K562 (cell line): ENCODE data around the gene FAT2. TPM values are rescaled to one million over a fixed set of nuclear protein-coding genes. Genes with fewer than 3 reads are reported as not detected.

Experiments used
- ATAC-seq: fragments of 200-7000 bp; cut with Tn5 transposase; 3 replicates; pipeline ENCODE4 v1.9.1; 2020; ENCODE audit warnings: moderate library complexity
- BruUV-seq: library from RNA; stranded (reverse); fragments of 400-500 nt; replicated peaks from 2 replicates; lab custom pipeline; 2021; lab: Mats Ljungman, UMichigan
- CTCF ChIA-PET: fragments of 300-600 bp; formaldehyde crosslinking; extraction: SDS; loops from one replicate; lab custom pipeline; 2021; ENCODE audit warnings: low intra/inter-chr PET ratio; lab: Yijun Ruan, JAX
- POLR2A ChIA-PET: fragments of 300-600, 350-650 bp; sonication (Branson Sonifier 250); formaldehyde crosslinking; extraction: SDS; loops from one replicate; lab custom pipeline; 2021; ENCODE audit warnings: antibody characterized with exemption, inconsistent platforms; lab: Yijun Ruan, JAX
- DNase-seq, 4 experiments: peaks; one replicate each; pipeline versions ENCODE4 v3.0.0 to v3.0.0-alpha.2; 2011 to 2018; ENCODE audit warnings: low spot score in 3 of 4, mixed read lengths in 3 of 4; ENCODE audit errors: extremely low read depth in 1 of 4
- FAIRE-seq: peaks from 2 replicates; lab custom pipeline; 2011; peaks lifted over from hg19 to GRCh38; lab: Jason Lieb, UNC
- H2AFZ ChIP-seq: 2 replicates; pipeline ENCODE4 v1.6.0; 2011; ENCODE audit warnings: low read depth, low read length, control low read depth, inconsistent platforms
- H3K27ac ChIP-seq: fragments of 200-600 bp; 3 replicates; pipeline ENCODE4 v1.8.0; 2011; ENCODE audit warnings: low read depth, mild to moderate bottlenecking, control low read depth, inconsistent platforms, low read length, moderate library complexity, mixed read lengths; ENCODE audit errors: extremely low read depth
- H3K27me3 ChIP-seq, 2 experiments: fragments of 300-600 bp in 1 of 2; 2 replicates in 1 of 2; 3 replicates in 1 of 2; pipeline versions ENCODE4 v1.6.0 to v1.8.0; 2011; ENCODE audit warnings: inconsistent platforms in 2 of 2, low read length in 2 of 2, mild to moderate bottlenecking in 1 of 2, mixed read lengths in 1 of 2, moderate library complexity in 1 of 2; ENCODE audit not compliant: control insufficient read depth in 2 of 2, insufficient read depth in 2 of 2
- H3K36me3 ChIP-seq: fragments of 300-600 bp; 3 replicates; pipeline ENCODE4 v1.8.0; 2011; ENCODE audit warnings: mild to moderate bottlenecking, low read length, inconsistent platforms; ENCODE audit not compliant: control insufficient read depth, insufficient read depth
- H3K4me1 ChIP-seq, 2 experiments: fragments of 200-600 bp in 1 of 2; replicated peaks in 1 of 2; 2 replicates in 1 of 2; 3 replicates in 1 of 2; pipeline versions ENCODE4 v1.5.1 to v1.8.0; 2011; ENCODE audit warnings: inconsistent platforms in 2 of 2, low read length in 2 of 2, mild to moderate bottlenecking in 1 of 2, mixed read lengths in 1 of 2, moderate library complexity in 1 of 2; ENCODE audit not compliant: control insufficient read depth in 2 of 2, insufficient read depth in 2 of 2
- H3K4me2 ChIP-seq: 2 replicates; pipeline ENCODE4 v1.6.1; 2011; ENCODE audit warnings: low read length, control low read depth, inconsistent platforms, mixed read lengths; ENCODE audit not compliant: insufficient read depth
- H3K4me3 ChIP-seq: fragments of 200-600 bp; sonication (generic), shearing (Covaris generic); 2 replicates; pipeline ENCODE4 v1.5.1; 2016; ENCODE audit warnings: control low read depth, inconsistent platforms
- H3K79me2 ChIP-seq: fragments of 200-600 bp; 3 replicates; pipeline ENCODE4 v1.8.0; 2011; ENCODE audit warnings: low read length, inconsistent platforms; ENCODE audit not compliant: control insufficient read depth, insufficient read depth
- H3K9ac ChIP-seq, 2 experiments: 2 replicates each; pipeline versions ENCODE4 v1.6.0 to v1.6.1; 2011; ENCODE audit warnings: low read depth in 2 of 2, low read length in 2 of 2, control low read depth in 1 of 2, inconsistent platforms in 1 of 2, mild to moderate bottlenecking in 1 of 2, mixed read lengths in 1 of 2; ENCODE audit not compliant: insufficient read depth in 1 of 2
- H3K9me1 ChIP-seq: one replicate; pipeline ENCODE4 v1.6.0; 2011; ENCODE audit warnings: inconsistent platforms, mild to moderate bottlenecking, low read length, moderate library complexity; ENCODE audit not compliant: control insufficient read depth, insufficient read depth
- H3K9me3 ChIP-seq: replicated peaks from 2 replicates; pipeline ENCODE4 v1.5.1; 2011; ENCODE audit warnings: low read depth, low read length, inconsistent platforms; ENCODE audit not compliant: control insufficient read depth, insufficient read depth
- H4K20me1 ChIP-seq: replicated peaks from 2 replicates; pipeline ENCODE4 v1.6.1; 2011; ENCODE audit warnings: low read length, inconsistent platforms, mixed read lengths; ENCODE audit not compliant: control insufficient read depth, insufficient read depth
- FOXK1 ChIP-seq: sonication (generic); formaldehyde crosslinking; IDR thresholded peaks from 2 replicates; pipeline ENCODE4 v1.8.0; 2022; ENCODE audit warnings: missing genetic modification reagents, mild to moderate bottlenecking, borderline replicate concordance
- KDM5B ChIP-seq: fragments of 200-600 bp; sonication (generic); IDR thresholded peaks from 2 replicates; pipeline ENCODE4 v1.6.1; 2012; ENCODE audit warnings: low read depth, mild to moderate bottlenecking, moderate library complexity, low read length, control low read depth, inconsistent platforms; ENCODE audit not compliant: insufficient replicate concordance
- MLLT1 ChIP-seq, 2 experiments: fragments of 450-650 bp; IDR thresholded peaks; 2 replicates each; pipeline ENCODE4 v1.6.1; 2016
- MYC ChIP-seq, 2 experiments: fragments of 250-450 bp in 1 of 2; sonication (Bioruptor Pico) in 1 of 2; IDR thresholded peaks; 2 replicates each; pipeline versions ENCODE4 v1.5.1 to v1.6.1; 2012 to 2021; ENCODE audit warnings: low read depth in 2 of 2, borderline replicate concordance in 1 of 2, improper control_type of control experiment in 1 of 2, low read length in 1 of 2, mild to moderate bottlenecking in 1 of 2, moderate library complexity in 1 of 2
- RBM25 ChIP-seq: fragments of 200-400 bp; formaldehyde crosslinking; IDR thresholded peaks from 2 replicates; pipeline ENCODE4 v1.6.1; 2018; ENCODE audit warnings: low read length, low read depth, moderate library complexity; ENCODE audit not compliant: severe bottlenecking
- SRSF3 ChIP-seq: fragments of 200-400 bp; formaldehyde crosslinking; IDR thresholded peaks from 2 replicates; pipeline ENCODE4 v1.6.1; 2016; ENCODE audit warnings: mild to moderate bottlenecking, low read length, moderate library complexity; ENCODE audit not compliant: insufficient read depth
- WGBS: fragments of 100-300 bp; shearing (Covaris generic); methylation state at CpG from one replicate; pipeline ENCODE4 v1.1.6; 2016; ENCODE audit warnings: low coverage, mixed read lengths; ENCODE audit not compliant: insufficient coverage; ENCODE audit errors: missing lambda C conversion rate; 5-methylcytosine and 5-hydroxymethylcytosine counted together
- in situ Hi-C: fragments of 300-500 bp; cut with MboI; formaldehyde crosslinking; loops from 4 replicates; pipeline ENCODE4 v1.15.0; 2018; ENCODE audit warnings: inconsistent platforms, mixed read lengths
- intact Hi-C: fragments of 100-400 bp; cut with micrococcal nuclease; formaldehyde crosslinking; loops from 2 replicates; pipeline ENCODE4 v1.14.2; 2022
- polyA plus RNA-seq, 8 experiments: library from polyadenylated mRNA; depleted of rRNA in 4 of 8; stranded (reverse) in 5 of 8; unstranded in 3 of 8; fragments of >200 nt; fragmentation: Nextera tagmentation in 2 of 8; fragmentation: Illumina TruSeq in 1 of 8; extraction: Ambion mirVana in 2 of 8; extraction: Trizol in 1 of 8; gene quantifications; 2 replicates each; pipeline versions ENCODE4 v1.2.1 to v1.2.3, GENCODE V29; 2011 to 2014; ENCODE audit warnings: inconsistent platforms in 1 of 8, missing spikeins in 1 of 8
- total RNA-seq, 7 experiments: library from RNA; depleted of rRNA in 6 of 7; stranded (reverse); fragments of >200 nt in 6 of 7; fragmentation: Illumina TruSeq in 2 of 7; extraction: Trizol in 2 of 7; gene quantifications; 2 replicates each; pipeline versions ENCODE4 v1.2.1 to v1.2.3, GENCODE V29; 2011 to 2021; ENCODE audit warnings: low replicate concordance in 1 of 7

The FAT2 gene
- total and polyA plus RNA-seq, 9 of the 15 experiments (the other 6 are each of a cell fraction or from before 2014, with no cell fraction given), result not detected

- ChIA-PET POLR2A (no interaction called here), CTCF (no interaction called here)
- DNase-seq, result no peak
- no peak for TF ChIP-seq MLLT1 (IDR thresholded peaks at IDR 0.05)
- no peak for TF ChIP-seq RBM25
- TF ChIP-seq MYC (IDR thresholded peaks at IDR 0.05; ENCODE audit: low read depth, low read length), result no peak
- no peak for TF ChIP-seq MYC (CRISPR knock-in tag; IDR thresholded peaks at IDR 0.05; ENCODE audit: borderline replicate concordance, low read depth)
- TF ChIP-seq SRSF3, result no peak
- no peak for TF ChIP-seq KDM5B
- no peak for TF ChIP-seq FOXK1
- FAIRE-seq, result no peak
- H2AFZ ChIP-seq, result no peak overlapping the region
- H3K36me3 ChIP-seq, result no peaks in the 10 kb centered on the region
- H3K79me2 ChIP-seq, result no peaks in the 10 kb centered on the region
- H3K4me3 ChIP-seq, result no peak overlapping the region
- no peaks in the 10 kb centered on the region; the same call in 1 of the 2 replicates for H4K20me1 ChIP-seq
- peaks cover 6 to 35% of the 10 kb centered on the region in 2 experiments; a peak in 4 of 5 replicates for H3K27me3 ChIP-seq
- intact Hi-C loops, result no loop called here
- H3K9ac ChIP-seq, result no peak overlapping the region
- no TSS peak for BruUV-seq
- H3K27ac ChIP-seq, result no peak overlapping the region
- WGBS, result 0% methylated on average over 6 of the region's 6 CpGs
- no peak overlapping the region for H3K4me2 ChIP-seq
- H3K9me1 ChIP-seq, result no peaks in the 10 kb centered on the region
- H3K4me1 ChIP-seq, result no peaks in the 10 kb centered on the region
- in situ Hi-C loops, result no loop called here
- ATAC-seq, result no peak
- H3K9me3 ChIP-seq, result no peaks in the 10 kb centered on the region
Measured at GRCh38 chr5:151620461-151620840, 29.3 kb upstream of the FAT2 start.
